SK-N-SH treated with all-trans-retinoic acid at 6 μM for 48 hours (cell line): ENCODE results near the gene CBARP.

ENCODE experiments used
- ARNTL ChIP-seq: fragments of 450-650 bp; formaldehyde crosslinking; IDR thresholded peaks from 2 replicates; pipeline ENCODE4 v1.5.0; 2020; ENCODE audit warnings: low read depth, mild to moderate bottlenecking, moderate library complexity, borderline replicate concordance
- CSDC2 ChIP-seq: fragments of 250-450 bp; sonication (Bioruptor Pico); IDR thresholded peaks from 2 replicates; pipeline ENCODE4 v1.5.0; 2020; ENCODE audit warnings: mild to moderate bottlenecking, moderate library complexity
- ISL1 ChIP-seq: fragments of 250-450 bp; sonication (Bioruptor Pico); IDR thresholded peaks from 2 replicates; pipeline ENCODE4 v2.1.2; 2022; ENCODE audit warnings: mild to moderate bottlenecking, moderate library complexity
- OSR1 ChIP-seq: fragments of 250-450 bp; sonication (Bioruptor Pico); IDR thresholded peaks from 2 replicates; pipeline ENCODE4 v1.8.0; 2022; ENCODE audit warnings: moderate library complexity, mild to moderate bottlenecking, inconsistent platforms
- PATZ1 ChIP-seq: fragments of 250-450 bp; sonication (Bioruptor Pico); IDR thresholded peaks from 2 replicates; pipeline ENCODE4 v1.8.0; 2020; ENCODE audit warnings: mild to moderate bottlenecking, moderate library complexity, borderline replicate concordance
- POU6F1 ChIP-seq: fragments of 250-450 bp; sonication (Bioruptor Pico); IDR thresholded peaks from 2 replicates; pipeline ENCODE4 v1.8.0; 2021; ENCODE audit warnings: low read depth, mild to moderate bottlenecking, moderate library complexity, borderline replicate concordance
- ZFP3 ChIP-seq: fragments of 250-450 bp; sonication (Bioruptor Pico); IDR thresholded peaks from 2 replicates; pipeline ENCODE4 v1.5.0; 2020; ENCODE audit warnings: mild to moderate bottlenecking, moderate library complexity
- ZNF70 ChIP-seq: fragments of 450-650 bp; formaldehyde crosslinking; IDR thresholded peaks from 2 replicates; pipeline ENCODE4 v1.5.0; 2020; ENCODE audit warnings: mild to moderate bottlenecking, moderate library complexity

GRCh38 chr19:1199531-1199930, 38.3 kb downstream of the CBARP start:
- TF ChIP-seq ARNTL (CRISPR knock-in tag) (no peak), CSDC2 (CRISPR knock-in tag) (no peak), POU6F1 (CRISPR knock-in tag) (no peak), PATZ1 (CRISPR knock-in tag) (no peak), ISL1 (CRISPR knock-in tag) (no peak), ZNF70 (CRISPR knock-in tag) (no peak), ZFP3 (no peak), OSR1 (no peak)
